Astrocyte (in vitro differentiated cells and primary cell): Measurements from ENCODE around the gene OXNAD1.

Source experiments
- EZH2 ChIP-seq: IDR thresholded peaks from 2 replicates; pipeline ENCODE4 v1.6.1; 2012; ENCODE audit warnings: mild to moderate bottlenecking, low read length, inconsistent platforms; ENCODE audit not compliant: insufficient read depth
- TF ChIP-seq, protein P1 (sequence below): IDR thresholded peaks from 2 replicates; pipeline ENCODE4 v1.5.1; 2011; ENCODE audit warnings: low read depth, mild to moderate bottlenecking, inconsistent platforms, low read length, moderate library complexity; ENCODE audit not compliant: insufficient read depth

DNA sequence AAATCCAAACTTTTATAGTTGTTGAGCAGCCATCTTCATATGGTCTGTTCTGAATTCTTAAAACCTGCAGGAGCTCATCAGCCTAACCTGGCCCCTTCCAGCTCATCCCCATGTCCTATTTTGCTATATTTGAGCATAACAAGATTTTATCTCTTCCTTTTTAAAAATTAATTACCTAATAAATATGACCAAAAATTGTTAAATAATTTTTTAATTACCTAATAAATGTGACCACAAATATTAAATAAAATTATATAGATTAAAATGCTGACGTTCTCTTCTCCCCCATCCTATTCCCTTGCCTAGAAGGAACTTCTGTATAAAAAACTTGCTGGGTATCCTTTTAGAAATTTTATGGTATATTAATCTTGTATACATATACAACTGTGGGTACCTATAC lies 43.7 kb downstream of the OXNAD1 start:
- TF ChIP-seq, protein P1, sequence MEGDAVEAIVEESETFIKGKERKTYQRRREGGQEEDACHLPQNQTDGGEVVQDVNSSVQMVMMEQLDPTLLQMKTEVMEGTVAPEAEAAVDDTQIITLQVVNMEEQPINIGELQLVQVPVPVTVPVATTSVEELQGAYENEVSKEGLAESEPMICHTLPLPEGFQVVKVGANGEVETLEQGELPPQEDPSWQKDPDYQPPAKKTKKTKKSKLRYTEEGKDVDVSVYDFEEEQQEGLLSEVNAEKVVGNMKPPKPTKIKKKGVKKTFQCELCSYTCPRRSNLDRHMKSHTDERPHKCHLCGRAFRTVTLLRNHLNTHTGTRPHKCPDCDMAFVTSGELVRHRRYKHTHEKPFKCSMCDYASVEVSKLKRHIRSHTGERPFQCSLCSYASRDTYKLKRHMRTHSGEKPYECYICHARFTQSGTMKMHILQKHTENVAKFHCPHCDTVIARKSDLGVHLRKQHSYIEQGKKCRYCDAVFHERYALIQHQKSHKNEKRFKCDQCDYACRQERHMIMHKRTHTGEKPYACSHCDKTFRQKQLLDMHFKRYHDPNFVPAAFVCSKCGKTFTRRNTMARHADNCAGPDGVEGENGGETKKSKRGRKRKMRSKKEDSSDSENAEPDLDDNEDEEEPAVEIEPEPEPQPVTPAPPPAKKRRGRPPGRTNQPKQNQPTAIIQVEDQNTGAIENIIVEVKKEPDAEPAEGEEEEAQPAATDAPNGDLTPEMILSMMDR = no peak
- no peak for TF ChIP-seq EZH2
